Activated T-helper 17 cell treated with anti-CD3 and anti-CD28 coated beads, Interleukin-2, amount 50 U/mL, for 72 hours (primary cell): Measurements from ENCODE around the gene GPT2. TPM values are rescaled to one million over a fixed set of nuclear protein-coding genes. Genes with fewer than 3 reads are reported as not detected.

Source experiments
- ATAC-seq: fragments of 150-1000 bp; cut with Tn5 transposase; replicated peaks from 2 replicates; pipeline ENCODE4 v1.10.0; 2021; ENCODE audit warnings: mild to moderate bottlenecking, moderate library complexity
- H3K27ac Mint-ChIP-seq: one replicate; pipeline ENCODE4 v1.8.0; 2022; ENCODE audit warnings: mixed read lengths
- H3K27me3 Mint-ChIP-seq: one replicate; pipeline ENCODE4 v1.8.0; 2022; ENCODE audit warnings: mixed read lengths
- H3K36me3 Mint-ChIP-seq: one replicate; pipeline ENCODE4 v1.8.0; 2022; ENCODE audit warnings: low read depth, mild to moderate bottlenecking, mixed read lengths
- H3K4me1 Mint-ChIP-seq: one replicate; pipeline ENCODE4 v1.8.0; 2022; ENCODE audit warnings: mixed read lengths
- H3K4me3 Mint-ChIP-seq: one replicate; pipeline ENCODE4 v1.8.0; 2022; ENCODE audit warnings: mild to moderate bottlenecking, mixed read lengths
- H3K9me3 Mint-ChIP-seq: one replicate; pipeline ENCODE4 v1.8.0; 2022; ENCODE audit warnings: mixed read lengths
- total RNA-seq, 2 donors: library from RNA; stranded (reverse); gene quantifications; one replicate each; pipeline ENCODE4 v1.2.3, GENCODE V29; 2022

Gene GPT2
- total RNA-seq, 2 donors from 2014 or later: 8.4 to 8.5 TPM

GRCh38 chr16:46884513-46885293 lies 541 bp downstream of the GPT2 start:
- Mint-ChIP-seq H3K9me3 (no peaks in the 10 kb centered on the region), H3K4me3 (peak overlapping the region; percentile 89)
- peak; percentile 8 for ATAC-seq

GRCh38 chr16:46885960-46886763 lies 2.0 kb downstream of the GPT2 start:
- Mint-ChIP-seq H3K9me3 (no peaks in the 10 kb centered on the region), H3K36me3 (no peaks in the 10 kb centered on the region), H3K27ac (no peak overlapping the region), H3K27me3 (peaks cover 5% of the 10 kb centered on the region), H3K4me1 (peaks cover 14% of the 10 kb centered on the region), H3K4me3 (peak overlapping the region; percentile 89)
- no peak for ATAC-seq

More at GRCh38 chr16:46884513-46885293, 541 bp downstream of the GPT2 start:
- no peaks in the 10 kb centered on the region for H3K36me3 Mint-ChIP-seq
- H3K4me1 Mint-ChIP-seq: peaks cover 14% of the 10 kb centered on the region
- no peak overlapping the region for H3K27ac Mint-ChIP-seq
- H3K27me3 Mint-ChIP-seq: peaks cover 5% of the 10 kb centered on the region

- no peaks in the 10 kb centered on the region for H3K36me3 Mint-ChIP-seq
- H3K4me1 Mint-ChIP-seq: peaks cover 14% of the 10 kb centered on the region
- no peak overlapping the region for H3K4me3 Mint-ChIP-seq
- no peaks in the 10 kb centered on the region for H3K9me3 Mint-ChIP-seq
- peaks cover 5% of the 10 kb centered on the region for H3K27me3 Mint-ChIP-seq
- H3K27ac Mint-ChIP-seq: no peak overlapping the region
- ATAC-seq: no peak
Observed at GRCh38 chr16:46886764-46887523, 2.8 kb downstream of the GPT2 start.

- Mint-ChIP-seq H3K27ac (no peak overlapping the region), H3K4me3 (no peak overlapping the region), H3K9me3 (no peaks in the 10 kb centered on the region), H3K36me3 (no peaks in the 10 kb centered on the region), H3K4me1 (peaks cover 11% of the 10 kb centered on the region), H3K27me3 (peaks cover 3% of the 10 kb centered on the region)
- no peak for ATAC-seq
Observed at GRCh38 chr16:46887524-46887854, 3.3 kb downstream of the GPT2 start.

- Mint-ChIP-seq H3K27me3 (peaks cover 3% of the 10 kb centered on the region), H3K9me3 (no peaks in the 10 kb centered on the region), H3K36me3 (no peaks in the 10 kb centered on the region), H3K4me1 (peaks cover 5% of the 10 kb centered on the region), H3K4me3 (no peak overlapping the region), H3K27ac (no peak overlapping the region)
- ATAC-seq: no peak
Observed at GRCh38 chr16:46889245-46889941, 5.2 kb downstream of the GPT2 start.

GRCh38 chr16:46889942-46890300 lies 5.8 kb downstream of the GPT2 start:
- Mint-ChIP-seq H3K9me3 (no peaks in the 10 kb centered on the region), H3K4me3 (no peak overlapping the region), H3K36me3 (no peaks in the 10 kb centered on the region), H3K27me3 (peaks cover 2% of the 10 kb centered on the region), H3K4me1 (peaks cover 4% of the 10 kb centered on the region), H3K27ac (no peak overlapping the region)
- ATAC-seq: no peak

- H3K36me3 Mint-ChIP-seq: no peaks in the 10 kb centered on the region
- no peaks in the 10 kb centered on the region for H3K4me1 Mint-ChIP-seq
- H3K4me3 Mint-ChIP-seq: no peak overlapping the region
- H3K27ac Mint-ChIP-seq: no peak overlapping the region
- ATAC-seq: no peak
- no peaks in the 10 kb centered on the region for H3K9me3 Mint-ChIP-seq
- H3K27me3 Mint-ChIP-seq: no peaks in the 10 kb centered on the region
Observed at GRCh38 chr16:46891910-46892309, 7.7 kb downstream of the GPT2 start.

GRCh38 chr16:46894036-46894672 lies 10.0 kb downstream of the GPT2 start:
- Mint-ChIP-seq H3K4me1 (no peaks in the 10 kb centered on the region), H3K4me3 (no peak overlapping the region), H3K36me3 (no peaks in the 10 kb centered on the region)

GRCh38 chr16:46895399-46896313 lies 11.5 kb downstream of the GPT2 start:
- ATAC-seq: no peak
- H3K27ac Mint-ChIP-seq: no peak overlapping the region
- H3K4me3 Mint-ChIP-seq: no peak overlapping the region
- no peaks in the 10 kb centered on the region for H3K4me1 Mint-ChIP-seq
- no peaks in the 10 kb centered on the region for H3K36me3 Mint-ChIP-seq
- H3K27me3 Mint-ChIP-seq: no peaks in the 10 kb centered on the region
- H3K9me3 Mint-ChIP-seq: no peaks in the 10 kb centered on the region

More at GRCh38 chr16:46894036-46894672, 10.0 kb downstream of the GPT2 start:
- ATAC-seq: no peak
- Mint-ChIP-seq H3K9me3 (no peaks in the 10 kb centered on the region), H3K27ac (no peak overlapping the region), H3K27me3 (no peaks in the 10 kb centered on the region)

GRCh38 chr16:46896314-46896968 lies 12.3 kb downstream of the GPT2 start:
- no peaks in the 10 kb centered on the region for H3K9me3 Mint-ChIP-seq
- H3K27ac Mint-ChIP-seq: no peak overlapping the region
- H3K36me3 Mint-ChIP-seq: no peaks in the 10 kb centered on the region
- H3K27me3 Mint-ChIP-seq: no peaks in the 10 kb centered on the region
- no peak for ATAC-seq
- no peak overlapping the region for H3K4me3 Mint-ChIP-seq
- no peaks in the 10 kb centered on the region for H3K4me1 Mint-ChIP-seq

- Mint-ChIP-seq H3K36me3 (no peaks in the 10 kb centered on the region), H3K4me3 (no peak overlapping the region), H3K9me3 (no peaks in the 10 kb centered on the region), H3K27me3 (no peaks in the 10 kb centered on the region), H3K27ac (no peak overlapping the region), H3K4me1 (no peaks in the 10 kb centered on the region)
- no peak for ATAC-seq
Observed at GRCh38 chr16:46897471-46897870, 13.3 kb downstream of the GPT2 start.

- no peaks in the 10 kb centered on the region for H3K4me1 Mint-ChIP-seq
- ATAC-seq: no peak
- no peak overlapping the region for H3K4me3 Mint-ChIP-seq
- H3K27ac Mint-ChIP-seq: no peak overlapping the region
- no peaks in the 10 kb centered on the region for H3K27me3 Mint-ChIP-seq
- no peaks in the 10 kb centered on the region for H3K36me3 Mint-ChIP-seq
- no peaks in the 10 kb centered on the region for H3K9me3 Mint-ChIP-seq
Observed at GRCh38 chr16:46898006-46898405, 13.8 kb downstream of the GPT2 start.
